Neural progenitor cell (in vitro differentiated cells): ENCODE data around the gene PDLIM4. TPM values are rescaled to one million over a fixed set of nuclear protein-coding genes. Genes with fewer than 3 reads are reported as not detected.

Experiments used
- DNase-seq: peaks from one replicate; pipeline ENCODE4 v3.0.0-alpha.2; 2016; ENCODE audit warnings: low spot score
- H2AFZ ChIP-seq: fragments of 200-600 bp; sonication (generic); replicated peaks from 2 replicates; pipeline ENCODE4 v1.6.1; 2016; ENCODE audit warnings: antibody characterized with exemption
- H3F3A ChIP-seq: fragments of 200-600 bp; sonication (generic); 2 replicates; pipeline ENCODE4 v1.6.1; 2016; ENCODE audit warnings: antibody characterized with exemption, low read depth
- H3K27ac ChIP-seq: fragments of 200-600 bp; sonication (generic); 2 replicates; pipeline ENCODE4 v1.5.1; 2016; ENCODE audit warnings: mild to moderate bottlenecking
- H3K27me3 ChIP-seq: fragments of 200-600 bp; sonication (generic); 2 replicates; pipeline ENCODE4 v1.6.1; 2016; ENCODE audit warnings: mild to moderate bottlenecking, moderate library complexity
- H3K36me3 ChIP-seq: fragments of 200-600 bp; sonication (generic); 2 replicates; pipeline ENCODE4 v1.5.1; 2016
- H3K4me1 ChIP-seq: fragments of 200-600 bp; sonication (generic); 2 replicates; pipeline ENCODE4 v1.6.1; 2016; ENCODE audit warnings: mixed run types
- H3K4me2 ChIP-seq: fragments of 200-600 bp; sonication (generic); 2 replicates; pipeline ENCODE4 v1.6.1; 2016
- H3K4me3 ChIP-seq: fragments of 200-600 bp; sonication (generic); 2 replicates; pipeline ENCODE4 v1.5.1; 2016
- H3K79me2 ChIP-seq: fragments of 200-600 bp; sonication (generic); 2 replicates; pipeline ENCODE4 v1.6.1; 2016; ENCODE audit warnings: low read depth
- H3K9ac ChIP-seq: fragments of 200-600 bp; sonication (generic); 2 replicates; pipeline ENCODE4 v1.6.1; 2016
- H3K9me3 ChIP-seq: fragments of 200-600 bp; sonication (generic); 2 replicates; pipeline ENCODE4 v1.5.1; 2016; ENCODE audit warnings: low read depth
- H4K20me1 ChIP-seq: fragments of 200-600 bp; sonication (generic); 2 replicates; pipeline ENCODE4 v1.6.1; 2016; ENCODE audit warnings: low read depth
- H3K27ac Mint-ChIP-seq: 3 replicates; pipeline ENCODE4 v1.8.0; 2021; ENCODE audit warnings: mixed read lengths
- H3K27me3 Mint-ChIP-seq: 2 replicates; pipeline ENCODE4 v1.8.0; 2022; ENCODE audit warnings: low read depth, mild to moderate bottlenecking, inconsistent platforms, moderate library complexity, mixed read lengths; ENCODE audit not compliant: insufficient read depth
- H3K36me3 Mint-ChIP-seq: 3 replicates; pipeline ENCODE4 v1.8.0; 2021; ENCODE audit warnings: mixed read lengths
- H3K4me1 Mint-ChIP-seq: 3 replicates; pipeline ENCODE4 v1.8.0; 2021; ENCODE audit warnings: mixed read lengths
- H3K4me3 Mint-ChIP-seq: 3 replicates; pipeline ENCODE4 v1.8.0; 2021; ENCODE audit warnings: mild to moderate bottlenecking, moderate library complexity, mixed read lengths
- H3K9me3 Mint-ChIP-seq: 3 replicates; pipeline ENCODE4 v1.8.0; 2020; ENCODE audit warnings: mixed read lengths
- CTCF ChIP-seq: fragments of 200-600 bp; sonication (generic); IDR thresholded peaks from 2 replicates; pipeline ENCODE4 v1.5.1; 2017; ENCODE audit warnings: antibody characterized with exemption, mild to moderate bottlenecking
- EZH2 ChIP-seq: fragments of 200-600 bp; sonication (generic); IDR thresholded peaks from 2 replicates; pipeline ENCODE4 v1.6.1; 2017; ENCODE audit warnings: antibody characterized with exemption, mild to moderate bottlenecking, moderate library complexity
- EZH2phosphoT487 ChIP-seq: fragments of 200-600 bp; sonication (generic); IDR thresholded peaks from 2 replicates; pipeline ENCODE4 v1.6.1; 2017; ENCODE audit warnings: antibody characterized with exemption
- total RNA-seq: library from RNA; depleted of rRNA; stranded (reverse); fragments of >200 nt; gene quantifications from 2 replicates; pipeline ENCODE4 v1.2.3, GENCODE V29; 2015; ENCODE audit warnings: low replicate concordance

Gene PDLIM4
- total RNA-seq, 1 donor from 2014 or later: 8.3 TPM

GRCh38 chr5:132308701-132309100 lies 51.2 kb downstream of the PDLIM4 start:
- Histone ChIP-seq H3K4me2 (no peak overlapping the region), H2AFZ (no peak overlapping the region), H3K79me2 (no peaks in the 10 kb centered on the region), H3K9ac (no peak overlapping the region), H3K27me3 (no peaks in the 10 kb centered on the region), H3F3A (peaks cover 4% of the 10 kb centered on the region), H3K4me3 (no peak overlapping the region), H4K20me1 (no peaks in the 10 kb centered on the region), H3K36me3 (no peaks in the 10 kb centered on the region), H3K27ac (no peak overlapping the region), H3K4me1 (peaks cover 8% of the 10 kb centered on the region), H3K9me3 (peaks cover 5% of the 10 kb centered on the region)
- peaks cover 9% of the 10 kb centered on the region for H3K4me1 Mint-ChIP-seq
- no peak for DNase-seq
- no peak overlapping the region for H3K27ac Mint-ChIP-seq
- TF ChIP-seq EZH2: no peak
- no peak for TF ChIP-seq CTCF
- TF ChIP-seq EZH2phosphoT487: no peak
- H3K27me3 Mint-ChIP-seq: peaks cover 6% of the 10 kb centered on the region
- no peak overlapping the region for H3K4me3 Mint-ChIP-seq
- H3K36me3 Mint-ChIP-seq: no peaks in the 10 kb centered on the region
- H3K9me3 Mint-ChIP-seq: peaks cover 6% of the 10 kb centered on the region

GRCh38 chr5:132309679-132310078 lies 52.2 kb downstream of the PDLIM4 start:
- Histone ChIP-seq H3K9me3 (peaks cover 5% of the 10 kb centered on the region), H2AFZ (no peak overlapping the region), H3K4me1 (no peaks in the 10 kb centered on the region), H3K36me3 (no peaks in the 10 kb centered on the region), H3K9ac (no peak overlapping the region), H3K4me3 (no peak overlapping the region), H4K20me1 (no peaks in the 10 kb centered on the region), H3F3A (no peaks in the 10 kb centered on the region), H3K4me2 (no peak overlapping the region), H3K27ac (no peak overlapping the region), H3K27me3 (no peaks in the 10 kb centered on the region), H3K79me2 (no peaks in the 10 kb centered on the region)
- no peak for DNase-seq
- Mint-ChIP-seq H3K4me1 (peaks cover 6% of the 10 kb centered on the region), H3K9me3 (peaks cover 6% of the 10 kb centered on the region), H3K27me3 (peaks cover 6% of the 10 kb centered on the region), H3K27ac (no peak overlapping the region), H3K36me3 (no peaks in the 10 kb centered on the region), H3K4me3 (no peak overlapping the region)
- no peak for TF ChIP-seq EZH2phosphoT487
- TF ChIP-seq CTCF: no peak
- no peak for TF ChIP-seq EZH2

GRCh38 chr5:132310141-132310834 lies 52.8 kb downstream of the PDLIM4 start:
- H3K4me1 Mint-ChIP-seq: peaks cover 6% of the 10 kb centered on the region
- H3K27me3 Mint-ChIP-seq: peaks cover 6% of the 10 kb centered on the region
- no peak overlapping the region for H3K4me2 ChIP-seq
- no peak overlapping the region for H3K4me3 Mint-ChIP-seq
- H3K4me1 ChIP-seq: no peaks in the 10 kb centered on the region
- no peaks in the 10 kb centered on the region for H3K79me2 ChIP-seq
- H3K27ac ChIP-seq: no peak overlapping the region
- DNase-seq: no peak
- no peaks in the 10 kb centered on the region for H3F3A ChIP-seq
- peaks cover 5% of the 10 kb centered on the region for H3K9me3 ChIP-seq
- no peaks in the 10 kb centered on the region for H3K27me3 ChIP-seq
- H4K20me1 ChIP-seq: no peaks in the 10 kb centered on the region
- no peaks in the 10 kb centered on the region for H3K36me3 ChIP-seq
- TF ChIP-seq EZH2 (no peak), CTCF (no peak), EZH2phosphoT487 (no peak)
- no peaks in the 10 kb centered on the region for H3K36me3 Mint-ChIP-seq
- no peak overlapping the region for H2AFZ ChIP-seq
- no peak overlapping the region for H3K9ac ChIP-seq
- H3K9me3 Mint-ChIP-seq: peaks cover 2% of the 10 kb centered on the region
- H3K27ac Mint-ChIP-seq: no peak overlapping the region
- no peak overlapping the region for H3K4me3 ChIP-seq
